Camera-type eye (tissue), 1 donor: Measurements from ENCODE around the gene BTNL8. TPM values are rescaled to one million over a fixed set of nuclear protein-coding genes. Genes with fewer than 3 reads are reported as not detected.

Experiments
- total RNA-seq: library from RNA; depleted of rRNA; stranded (reverse); fragments of >200 nt; gene quantifications from one replicate; pipeline ENCODE4 v1.2.3, GENCODE V29; 2014

Gene BTNL8, protein sequence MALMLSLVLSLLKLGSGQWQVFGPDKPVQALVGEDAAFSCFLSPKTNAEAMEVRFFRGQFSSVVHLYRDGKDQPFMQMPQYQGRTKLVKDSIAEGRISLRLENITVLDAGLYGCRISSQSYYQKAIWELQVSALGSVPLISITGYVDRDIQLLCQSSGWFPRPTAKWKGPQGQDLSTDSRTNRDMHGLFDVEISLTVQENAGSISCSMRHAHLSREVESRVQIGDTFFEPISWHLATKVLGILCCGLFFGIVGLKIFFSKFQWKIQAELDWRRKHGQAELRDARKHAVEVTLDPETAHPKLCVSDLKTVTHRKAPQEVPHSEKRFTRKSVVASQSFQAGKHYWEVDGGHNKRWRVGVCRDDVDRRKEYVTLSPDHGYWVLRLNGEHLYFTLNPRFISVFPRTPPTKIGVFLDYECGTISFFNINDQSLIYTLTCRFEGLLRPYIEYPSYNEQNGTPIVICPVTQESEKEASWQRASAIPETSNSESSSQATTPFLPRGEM
- total RNA-seq = not detected

DNA sequence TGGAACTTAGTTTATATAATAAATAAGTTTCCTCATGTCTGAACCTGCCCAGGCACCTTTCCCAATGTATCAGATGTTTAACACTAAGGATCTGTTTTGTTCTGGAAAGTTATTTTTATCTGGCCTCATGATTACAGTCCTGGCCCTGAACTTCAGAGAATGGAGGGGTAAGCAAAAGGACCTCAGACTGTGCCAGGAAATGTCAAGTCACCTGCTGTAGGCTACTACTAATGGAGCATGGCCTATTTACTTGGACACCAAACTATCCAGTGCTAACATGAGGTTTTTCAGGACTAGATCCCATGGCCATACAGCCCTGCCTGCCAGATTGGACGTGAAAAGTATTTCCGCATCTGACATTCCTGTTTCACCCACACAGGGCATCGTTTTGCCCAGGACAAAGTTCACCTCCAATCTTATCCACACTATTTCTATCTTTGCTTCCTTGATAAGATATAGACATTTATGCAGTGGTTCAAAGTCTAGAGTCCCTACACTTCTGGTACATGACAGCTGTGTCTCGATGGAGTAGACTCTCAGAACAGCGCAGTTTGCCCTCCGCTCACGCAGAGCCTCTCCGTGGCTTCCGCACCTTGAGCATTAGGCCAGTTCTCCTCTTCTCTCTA is at the start of gene BTNL8:
Gene BTNL8, plus strand, starts transcription at position 539 of the 626 bp plus-strand sequence. CDS start 152 bp downstream, outside the sequence.

DNA sequence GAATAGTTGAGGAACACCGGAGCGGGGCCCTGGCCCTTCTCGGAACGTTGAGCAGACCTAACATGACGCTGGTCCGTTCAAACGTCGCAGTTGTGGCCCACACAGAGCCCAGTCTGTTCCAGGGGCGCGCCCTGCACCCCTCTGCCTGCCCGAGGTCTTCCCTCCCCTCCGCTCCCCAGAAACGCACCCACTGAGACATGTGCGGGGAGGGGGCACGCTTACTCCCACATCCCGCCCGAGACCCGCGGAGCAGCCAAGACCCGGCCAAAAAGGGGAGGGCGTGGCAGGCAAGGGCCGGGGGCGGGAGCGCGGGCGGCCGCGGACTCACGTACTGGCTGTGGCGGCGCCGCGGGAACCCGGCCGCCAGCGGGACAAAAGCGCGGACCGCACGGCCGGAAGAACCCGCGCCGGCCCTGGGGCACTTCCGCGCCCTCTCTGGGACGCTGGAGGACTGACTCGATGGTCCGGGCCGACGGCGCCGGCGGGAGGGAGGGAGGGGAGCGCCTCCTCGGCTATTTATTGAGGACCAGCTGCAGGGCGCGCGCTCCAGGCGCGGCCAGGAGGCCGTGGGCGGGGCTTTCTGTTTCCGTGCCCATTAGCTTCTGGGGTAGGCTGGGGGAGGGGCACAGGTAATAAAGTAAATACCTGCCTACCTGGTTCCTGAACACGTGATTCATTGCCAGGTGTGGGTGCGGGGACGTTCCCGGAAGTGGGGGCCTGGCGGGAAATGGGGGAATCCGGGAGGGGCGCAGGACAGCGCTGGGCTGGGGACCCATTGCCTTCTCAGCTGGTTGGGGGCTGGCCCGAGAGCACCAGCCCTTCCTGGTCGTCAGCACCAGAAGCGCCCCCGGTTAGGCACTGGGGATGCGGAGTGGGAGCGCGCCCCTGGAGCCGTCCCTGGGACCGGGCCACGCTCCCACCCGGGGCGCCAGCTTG is 37.8 kb upstream of the BTNL8 start, which contains the start of gene ZFP62:
Gene ZFP62, minus strand, starts transcription at position 390 of the 936 bp plus-strand sequence. Its CDS starts 57 bp downstream, at position 333.

GRCh38 chr5:180988592-180988991 is 89.6 kb downstream of the BTNL8 start, which contains the start of gene BTNL3:
BTNL3 (plus strand) TSS chr5:180988846; CDS start chr5:180989029, 183 bp downstream.

Other genes with a start within 250 kb of the BTNL8 start
- gene FLT4, start 249.6 kb upstream of the BTNL8 start, total RNA-seq = 15.1 TPM
- not detected for gene OR2Y1, start 159.1 kb upstream of the BTNL8 start, total RNA-seq
- 105 TPM for gene MGAT1, start 96.4 kb upstream of the BTNL8 start, total RNA-seq
- gene ZFP62, start 37.9 kb upstream of the BTNL8 start, total RNA-seq = 65.9 TPM
- gene BTNL3, start 89.7 kb downstream of the BTNL8 start, total RNA-seq = not detected
- 4.7 TPM for gene BTNL9, start 141.1 kb downstream of the BTNL8 start, total RNA-seq
- not detected for gene OR2V1, start 232.0 kb downstream of the BTNL8 start, total RNA-seq
- not detected for gene OR2V2, start 248.4 kb downstream of the BTNL8 start, total RNA-seq